Smooth muscle cell (in vitro differentiated cells): ENCODE measurements around the gene FBXO11. TPM values are rescaled to one million over a fixed set of nuclear protein-coding genes. Genes with fewer than 3 reads are reported as not detected.
A peak's percentile ranks its signal among the peaks of the same experiment; 100 is the strongest.

Experiments used
- DNase-seq: peaks from one replicate; lab custom pipeline; 2025; ENCODE audit not compliant: unreplicated experiment; lab: John Stamatoyannopoulos, UW
- H2AFZ ChIP-seq: fragments of 200-600 bp; sonication (generic); 2 replicates; pipeline ENCODE4 v1.6.0; 2016; ENCODE audit warnings: antibody characterized with exemption, low read depth, mild to moderate bottlenecking
- H3F3A ChIP-seq: fragments of 200-600 bp; sonication (generic); 2 replicates; pipeline ENCODE4 v1.6.0; 2017; ENCODE audit warnings: antibody characterized with exemption, low read depth
- H3K27ac ChIP-seq: fragments of 200-600 bp; sonication (generic); 2 replicates; pipeline ENCODE4 v1.5.1; 2016; ENCODE audit warnings: low read depth, mild to moderate bottlenecking
- H3K27me3 ChIP-seq: fragments of 200-600 bp; sonication (generic); 2 replicates; pipeline ENCODE4 v1.6.1; 2016; ENCODE audit warnings: low read depth, mild to moderate bottlenecking
- H3K36me3 ChIP-seq: fragments of 200-600 bp; sonication (generic); 2 replicates; pipeline ENCODE4 v1.5.1; 2016; ENCODE audit warnings: low read depth
- H3K4me1 ChIP-seq: fragments of 200-600 bp; sonication (generic); 2 replicates; pipeline ENCODE4 v1.5.1; 2016; ENCODE audit warnings: low read depth
- H3K4me2 ChIP-seq: fragments of 200-600 bp; sonication (generic); 2 replicates; pipeline ENCODE4 v1.6.0; 2016; ENCODE audit warnings: mild to moderate bottlenecking
- H3K4me3 ChIP-seq: fragments of 200-600 bp; sonication (generic); 2 replicates; pipeline ENCODE4 v1.5.1; 2016; ENCODE audit warnings: mild to moderate bottlenecking
- H3K79me2 ChIP-seq: fragments of 200-600 bp; sonication (generic); 2 replicates; pipeline ENCODE4 v1.6.0; 2016; ENCODE audit warnings: low read depth, mild to moderate bottlenecking
- H3K9ac ChIP-seq: fragments of 200-600 bp; sonication (generic); 2 replicates; pipeline ENCODE4 v1.6.0; 2016; ENCODE audit warnings: low read depth
- H3K9me3 ChIP-seq: fragments of 200-600 bp; sonication (generic); replicated peaks from 2 replicates; pipeline ENCODE4 v1.5.1; 2016; ENCODE audit warnings: low read depth
- H4K20me1 ChIP-seq: fragments of 200-600 bp; sonication (generic); 2 replicates; pipeline ENCODE4 v1.6.0; 2016; ENCODE audit warnings: low read depth
- WGBS: methylation state at CpG from one replicate; pipeline ENCODE4 v1.1.7; 2016; ENCODE audit warnings: low lambda C conversion rate; 5-methylcytosine and 5-hydroxymethylcytosine counted together
- polyA plus RNA-seq: library from polyadenylated mRNA; unstranded; fragments of >200 nt; fragmentation: Nextera tagmentation; extraction: Ambion mirVana; gene quantifications from 2 replicates; pipeline ENCODE4 v1.2.1, GENCODE V29; 2016
- total RNA-seq: library from RNA; depleted of rRNA; stranded (reverse); fragments of >200 nt; gene quantifications from 2 replicates; pipeline ENCODE4 v1.2.3, GENCODE V29; 2014
- TF ChIP-seq, protein P1 (sequence below): fragments of 200-600 bp; sonication (generic); IDR thresholded peaks from 2 replicates; pipeline ENCODE4 v1.5.1; 2017; ENCODE audit warnings: borderline replicate concordance, mild to moderate bottlenecking, antibody characterized with exemption; ENCODE audit not compliant: insufficient read depth, poor library complexity, severe bottlenecking

The FBXO11 gene
- total and polyA plus RNA-seq, 2 experiments from 2014 or later, result 23.1 to 41.9 TPM

GRCh38 chr2:47782381-47782670 is 124.0 kb downstream of the FBXO11 start:
- Histone ChIP-seq H3K9me3 (no peaks in the 10 kb centered on the region), H3K27me3 (no peaks in the 10 kb centered on the region), H3K4me1 (peaks cover 14% of the 10 kb centered on the region), H3K4me2 (peak overlapping the region; percentile 96), H4K20me1 (peaks cover 36% of the 10 kb centered on the region), H3K36me3 (no peaks in the 10 kb centered on the region), H2AFZ (peak overlapping the region; percentile 92), H3K9ac (peak overlapping the region; percentile 89), H3F3A (peaks cover 20% of the 10 kb centered on the region), H3K4me3 (peak overlapping the region; percentile 69), H3K79me2 (peaks cover 32% of the 10 kb centered on the region), H3K27ac (peak overlapping the region; percentile 85)
- TF ChIP-seq, protein P1, sequence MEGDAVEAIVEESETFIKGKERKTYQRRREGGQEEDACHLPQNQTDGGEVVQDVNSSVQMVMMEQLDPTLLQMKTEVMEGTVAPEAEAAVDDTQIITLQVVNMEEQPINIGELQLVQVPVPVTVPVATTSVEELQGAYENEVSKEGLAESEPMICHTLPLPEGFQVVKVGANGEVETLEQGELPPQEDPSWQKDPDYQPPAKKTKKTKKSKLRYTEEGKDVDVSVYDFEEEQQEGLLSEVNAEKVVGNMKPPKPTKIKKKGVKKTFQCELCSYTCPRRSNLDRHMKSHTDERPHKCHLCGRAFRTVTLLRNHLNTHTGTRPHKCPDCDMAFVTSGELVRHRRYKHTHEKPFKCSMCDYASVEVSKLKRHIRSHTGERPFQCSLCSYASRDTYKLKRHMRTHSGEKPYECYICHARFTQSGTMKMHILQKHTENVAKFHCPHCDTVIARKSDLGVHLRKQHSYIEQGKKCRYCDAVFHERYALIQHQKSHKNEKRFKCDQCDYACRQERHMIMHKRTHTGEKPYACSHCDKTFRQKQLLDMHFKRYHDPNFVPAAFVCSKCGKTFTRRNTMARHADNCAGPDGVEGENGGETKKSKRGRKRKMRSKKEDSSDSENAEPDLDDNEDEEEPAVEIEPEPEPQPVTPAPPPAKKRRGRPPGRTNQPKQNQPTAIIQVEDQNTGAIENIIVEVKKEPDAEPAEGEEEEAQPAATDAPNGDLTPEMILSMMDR, result no peak
- 8% methylated on average over 7 of the region's 7 CpGs for WGBS
- DNase-seq, result no peak

GRCh38 chr2:47779426-47779790 is 126.9 kb downstream of the FBXO11 start:
- H3K27ac ChIP-seq, result no peak overlapping the region
- TF ChIP-seq, protein P1, result no peak
- no peak overlapping the region for H3K4me2 ChIP-seq
- no peaks in the 10 kb centered on the region for H3K9me3 ChIP-seq
- peaks cover 10% of the 10 kb centered on the region for H3F3A ChIP-seq
- no peak for DNase-seq
- H3K27me3 ChIP-seq, result no peaks in the 10 kb centered on the region
- H2AFZ ChIP-seq, result no peak overlapping the region
- no peak overlapping the region for H3K9ac ChIP-seq
- no peak overlapping the region for H3K4me3 ChIP-seq
- peaks cover 7% of the 10 kb centered on the region for H4K20me1 ChIP-seq
- H3K79me2 ChIP-seq, result peaks cover 3% of the 10 kb centered on the region
- no peaks in the 10 kb centered on the region for H3K36me3 ChIP-seq
- H3K4me1 ChIP-seq, result peaks cover 6% of the 10 kb centered on the region
- WGBS, result 99% methylated on average over 8 of the region's 8 CpGs

DNA sequence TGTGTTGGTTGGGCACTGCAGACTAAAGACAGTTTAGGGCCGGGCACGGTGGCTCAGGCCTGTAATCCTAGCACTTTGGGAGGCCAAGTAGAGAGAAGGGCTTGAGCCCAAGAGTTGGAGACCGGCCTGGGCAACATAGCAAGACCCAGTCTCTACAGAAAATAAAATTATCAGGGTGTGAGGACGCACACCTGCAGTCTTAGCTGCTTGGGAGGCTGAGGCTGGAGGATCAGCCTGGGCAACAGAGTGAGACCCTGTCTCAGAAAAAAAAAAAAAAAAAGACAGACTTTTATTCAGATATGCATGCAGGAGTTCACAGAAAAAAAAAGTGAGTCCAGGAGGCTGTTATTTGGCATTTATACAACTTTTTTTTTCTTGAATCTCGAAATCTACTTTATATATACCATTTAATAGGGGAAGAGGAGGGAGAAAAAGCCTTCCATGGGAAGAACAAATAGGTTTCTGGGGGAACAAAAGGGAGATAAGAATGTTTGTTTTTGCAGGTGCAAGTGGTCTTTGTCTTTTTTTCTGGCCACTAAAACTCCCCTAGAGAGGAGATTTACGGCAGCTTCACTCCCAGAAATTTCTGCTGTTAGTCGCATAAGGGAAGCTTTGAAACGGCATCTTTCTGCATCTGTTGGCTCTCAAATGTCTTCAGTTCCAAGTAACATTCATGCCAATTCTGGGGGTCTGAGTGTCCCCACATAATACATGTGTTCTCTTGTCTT is 127.4 kb downstream of the FBXO11 start:
- Histone ChIP-seq H3K27ac (no peak overlapping the region), H3K9me3 (no peaks in the 10 kb centered on the region), H3K27me3 (no peaks in the 10 kb centered on the region), H3K9ac (no peak overlapping the region), H4K20me1 (peaks cover 1% of the 10 kb centered on the region), H3K4me2 (no peak overlapping the region), H3K4me3 (no peak overlapping the region), H3F3A (peaks cover 10% of the 10 kb centered on the region), H3K79me2 (no peaks in the 10 kb centered on the region), H2AFZ (no peak overlapping the region), H3K36me3 (no peaks in the 10 kb centered on the region), H3K4me1 (peaks cover 6% of the 10 kb centered on the region)
- 92% methylated on average over 8 of the region's 8 CpGs for WGBS
- TF ChIP-seq, protein P1, result no peak
- DNase-seq, result no peak
